Stimulated activated CD4-positive, alpha-beta T cell treated with anti-CD3 and anti-CD28 coated beads, Interleukin-15, amount 100 ng/mL, for 1 hour (primary cell): ENCODE results near the gene CDK13.
"Not testable (repeated sequence)": the region's sequence is repeated elsewhere in the genome, so short reads cannot be mapped to it uniquely, and the experiment has no call there.

Experiments
- DNase-seq, 2 donors: peaks; one replicate each; pipeline ENCODE4 v3.0.0-alpha.2; 2020; ENCODE audit warnings: low read depth in 1 of 2, low spot score in 1 of 2

The CDK13 gene

GRCh38 chr7:40145596-40146130 lies 195.6 kb downstream of the CDK13 start:
- not testable (repeated sequence) for DNase-seq

GRCh38 chr7:40147371-40148246 lies 197.6 kb downstream of the CDK13 start:
- no peak for DNase-seq

GRCh38 chr7:40148247-40148580 lies 198.2 kb downstream of the CDK13 start:
- not testable (repeated sequence) for DNase-seq

- DNase-seq: no peak
Observed at GRCh38 chr7:40148671-40149070, 198.6 kb downstream of the CDK13 start.
